GM18505 (cell line): ENCODE measurements around the gene FAF2.

Experiments used
- ATAC-seq: cut with Tn5 transposase; IDR thresholded peaks from one replicate; pipeline ENCODE4 v1.9.1; 2021; ENCODE audit not compliant: unreplicated experiment
- POLR2A ChIP-seq: IDR thresholded peaks from 4 replicates; pipeline ENCODE4 v1.6.1; 2011; ENCODE audit warnings: borderline replicate concordance; ENCODE audit not compliant: insufficient read depth, insufficient read length; ENCODE audit errors: extremely low read depth

The FAF2 gene

DNA sequence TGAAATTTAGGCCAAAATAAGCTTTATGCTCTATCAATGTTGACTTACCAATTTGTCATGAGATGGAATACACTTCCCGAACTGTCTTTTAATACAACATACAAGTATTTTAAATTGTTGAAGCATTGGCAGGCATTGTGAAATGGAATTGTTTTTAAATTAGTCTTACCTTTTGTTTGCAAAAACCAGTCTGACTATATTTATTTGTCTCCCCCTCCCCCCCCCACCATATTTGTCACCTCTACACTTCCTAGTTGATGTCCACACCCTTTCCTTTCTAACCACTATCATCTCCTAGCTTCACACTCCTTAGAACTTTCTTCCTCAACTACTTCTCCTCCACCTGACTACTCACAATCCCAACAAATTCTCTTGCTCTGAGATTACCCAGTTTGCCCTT lies 40.9 kb downstream of the FAF2 start:
- ATAC-seq: no peak
- no peak for TF ChIP-seq POLR2A

DNA sequence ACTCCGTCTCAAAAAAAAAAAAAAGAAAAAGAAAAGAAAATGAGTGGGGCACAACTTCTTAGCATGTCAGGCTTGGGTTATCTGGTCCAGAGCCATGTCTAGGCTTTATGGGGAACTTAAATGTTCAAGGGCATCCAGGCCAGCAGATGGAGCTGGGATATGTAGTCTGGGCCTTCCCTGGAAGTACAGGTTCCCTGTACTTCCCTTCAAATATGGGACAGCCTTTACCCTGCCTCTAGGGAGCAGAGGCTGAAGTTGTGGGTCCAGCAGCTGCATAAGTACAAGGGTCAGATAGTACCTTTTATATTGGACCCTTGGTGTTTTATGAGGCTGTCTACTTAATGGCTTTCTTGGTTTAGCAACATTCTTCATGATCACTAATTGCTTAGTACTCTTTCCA lies 42.1 kb downstream of the FAF2 start:
- no peak for ATAC-seq
- no peak for TF ChIP-seq POLR2A

DNA sequence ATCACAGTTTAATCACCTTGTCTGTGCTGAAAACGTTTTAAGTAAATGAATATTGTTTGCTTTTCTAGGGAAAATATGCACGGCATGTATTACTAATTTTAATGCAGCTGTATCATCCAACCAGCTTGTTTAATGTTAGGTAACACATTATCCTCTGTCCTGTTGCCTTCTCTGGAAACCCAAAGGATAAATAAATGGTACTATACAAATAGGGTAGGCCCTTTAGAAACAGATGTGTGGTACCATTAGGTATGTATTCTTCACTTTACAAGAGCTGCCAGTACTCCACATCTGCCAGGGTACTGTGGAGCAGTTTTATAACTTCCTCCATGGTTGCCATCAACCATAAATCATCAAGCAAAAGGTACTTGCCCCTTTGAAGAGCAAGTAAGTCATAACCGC lies 42.9 kb downstream of the FAF2 start:
- ATAC-seq: no peak

DNA sequence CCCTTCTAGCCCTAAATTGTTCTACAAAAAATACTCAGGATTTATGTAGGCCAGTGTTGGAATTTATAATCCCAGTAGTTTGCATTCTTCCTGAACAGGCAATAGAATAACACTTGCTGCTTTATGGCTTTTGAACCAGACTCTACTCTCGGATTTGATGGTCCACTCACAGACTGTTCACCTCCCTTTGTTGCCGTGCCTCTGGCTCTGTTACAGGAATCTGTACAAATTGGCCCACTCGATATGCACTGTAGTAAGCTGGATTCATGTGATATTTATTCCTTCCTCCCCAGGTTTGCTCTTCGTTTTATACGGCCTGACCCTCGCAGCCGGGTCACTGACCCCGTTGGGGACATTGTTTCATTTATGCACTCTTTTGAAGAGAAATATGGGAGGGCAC lies 43.7 kb downstream of the FAF2 start:
- no peak for TF ChIP-seq POLR2A
- ATAC-seq: no peak

More for the DNA sequence above, 42.9 kb downstream of the FAF2 start:
- TF ChIP-seq POLR2A: no peak

DNA sequence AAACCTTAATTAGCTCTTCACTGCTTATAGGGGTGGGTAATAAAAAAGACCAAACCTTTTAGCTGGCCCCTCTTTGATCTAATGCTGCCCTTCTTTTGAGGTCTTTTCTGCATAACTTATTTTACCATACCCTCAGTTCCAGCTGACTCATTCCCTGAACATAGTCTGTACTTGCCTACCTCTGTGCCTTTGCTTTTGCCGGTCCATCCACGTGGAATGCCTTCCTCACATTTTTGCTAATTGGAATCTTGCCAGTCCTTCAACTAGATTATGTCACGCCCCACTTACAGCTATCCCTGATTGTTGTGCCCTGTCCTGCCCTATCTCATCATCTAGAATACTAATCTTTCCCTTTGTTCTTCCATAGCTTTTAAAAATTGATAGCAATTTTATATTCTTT lies 44.2 kb downstream of the FAF2 start:
- TF ChIP-seq POLR2A: no peak
- no peak for ATAC-seq

DNA sequence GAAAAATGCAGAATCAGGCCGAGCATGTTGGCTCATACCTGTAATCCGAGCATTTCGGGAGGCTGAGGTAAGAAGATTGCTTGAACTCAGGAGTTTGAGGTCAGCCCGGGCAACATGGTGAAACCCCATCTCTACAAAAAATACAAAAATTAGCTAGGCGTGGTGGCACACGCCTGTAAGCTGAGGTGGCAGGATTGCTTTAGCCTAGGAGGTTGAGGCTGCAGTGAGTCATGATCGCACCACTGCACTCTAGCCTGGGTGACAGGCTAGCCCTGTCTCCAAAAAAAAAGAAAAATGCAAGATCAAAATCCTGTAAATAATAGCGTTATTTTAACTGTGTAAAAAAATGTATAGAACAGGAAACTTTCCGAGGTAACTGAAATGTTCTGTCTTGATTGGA lies 49.7 kb downstream of the FAF2 start:
- ATAC-seq: no peak
- no peak for TF ChIP-seq POLR2A

DNA sequence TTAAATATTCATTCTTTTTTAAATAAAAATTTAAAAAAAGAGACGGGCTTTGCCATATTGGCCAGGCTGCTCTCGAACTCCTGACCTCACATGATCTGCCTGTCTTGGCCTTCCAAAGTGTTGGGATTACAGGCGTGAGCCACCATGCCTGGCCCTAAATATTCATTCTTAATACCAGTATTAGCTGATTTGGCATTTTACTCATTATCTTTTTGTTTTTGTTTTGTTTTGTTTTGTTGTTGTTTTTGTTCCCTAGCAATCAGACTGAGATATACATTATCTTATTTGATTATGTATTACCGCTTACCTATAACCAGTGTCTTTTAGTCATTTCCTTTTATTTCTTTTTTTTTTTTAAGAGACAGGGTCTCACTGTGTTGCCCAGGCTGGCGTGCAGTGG lies 51.1 kb downstream of the FAF2 start:
- ATAC-seq: no peak
- no peak for TF ChIP-seq POLR2A

DNA sequence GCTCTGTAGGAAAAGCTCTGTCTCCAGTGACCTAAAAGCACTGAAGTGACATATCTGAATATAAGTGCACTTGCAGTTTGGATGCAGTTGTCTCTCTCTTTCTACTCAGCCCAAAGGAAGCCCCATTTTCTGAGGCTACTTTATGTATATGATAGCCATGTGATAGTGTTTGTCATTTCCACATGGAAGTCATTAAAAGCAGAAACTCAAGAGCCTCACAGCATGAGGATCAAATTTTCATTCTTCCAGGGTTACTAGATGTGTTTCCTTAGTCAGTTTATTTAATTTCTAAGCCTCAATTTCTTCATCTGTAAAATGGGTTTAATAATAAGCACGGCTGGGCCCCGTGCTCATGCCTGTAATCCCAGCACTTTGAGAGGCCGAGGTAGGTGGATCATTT lies 52.3 kb downstream of the FAF2 start:
- TF ChIP-seq POLR2A: no peak
- no peak for ATAC-seq

DNA sequence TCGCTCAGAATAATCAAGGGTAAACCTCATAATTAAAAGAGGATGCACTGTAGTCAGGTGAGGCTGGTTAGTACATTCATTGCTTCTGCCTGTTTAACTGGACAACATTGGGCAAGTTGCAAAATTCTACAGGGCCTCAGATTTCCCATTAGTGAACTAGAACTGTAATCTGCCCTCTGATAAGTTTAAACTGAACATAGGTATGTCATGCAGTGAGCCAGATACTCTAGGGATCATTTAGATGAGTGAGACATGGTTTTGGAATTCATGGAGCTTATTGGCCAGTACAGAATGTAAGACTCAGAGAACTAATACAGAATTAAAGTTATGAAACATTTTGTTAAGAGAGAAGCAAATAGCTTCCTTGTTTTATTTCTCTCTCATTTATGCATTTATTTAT lies 53.1 kb downstream of the FAF2 start:
- ATAC-seq: no peak
- no peak for TF ChIP-seq POLR2A

DNA sequence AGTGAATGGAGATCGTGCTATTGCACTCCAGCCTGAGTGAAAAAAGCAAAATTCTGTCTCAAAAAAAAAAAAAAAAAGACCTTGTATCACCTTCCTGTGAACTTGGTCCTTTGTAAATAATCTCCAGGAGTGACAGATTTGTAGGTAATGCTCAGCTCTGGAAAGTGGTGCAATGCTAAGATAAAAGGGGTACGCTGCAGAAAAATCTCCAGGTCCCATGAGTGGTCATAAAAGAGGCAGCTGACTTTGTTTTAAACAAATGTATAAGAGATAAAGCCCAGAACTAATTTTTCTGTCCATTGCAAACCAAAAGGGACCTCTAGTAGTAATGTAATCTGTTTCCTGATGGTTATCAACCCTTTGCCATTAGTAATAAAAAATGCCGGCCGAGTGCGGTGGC lies 55.3 kb downstream of the FAF2 start:
- no peak for ATAC-seq
- no peak for TF ChIP-seq POLR2A

DNA sequence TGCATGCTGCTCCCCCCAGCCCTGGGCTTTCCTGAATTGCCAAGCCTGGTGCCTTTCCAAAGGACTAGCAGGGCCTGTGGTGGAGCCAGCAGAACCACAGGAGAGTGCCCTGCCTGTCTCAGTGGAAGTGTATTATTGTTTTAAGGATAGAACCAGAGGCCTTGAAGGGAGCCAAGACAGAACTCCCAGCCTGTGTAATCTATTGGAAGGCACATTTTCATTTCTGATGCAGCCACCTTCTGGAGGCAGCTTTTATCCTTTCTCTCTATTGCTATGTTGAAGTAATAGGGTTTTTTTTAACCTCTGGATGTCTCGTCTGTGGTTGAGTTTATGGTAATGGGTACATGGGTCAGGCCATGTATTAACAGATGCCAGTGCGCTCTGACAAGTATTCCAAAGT lies 59.7 kb downstream of the FAF2 start:
- no peak for ATAC-seq
- TF ChIP-seq POLR2A: no peak

DNA sequence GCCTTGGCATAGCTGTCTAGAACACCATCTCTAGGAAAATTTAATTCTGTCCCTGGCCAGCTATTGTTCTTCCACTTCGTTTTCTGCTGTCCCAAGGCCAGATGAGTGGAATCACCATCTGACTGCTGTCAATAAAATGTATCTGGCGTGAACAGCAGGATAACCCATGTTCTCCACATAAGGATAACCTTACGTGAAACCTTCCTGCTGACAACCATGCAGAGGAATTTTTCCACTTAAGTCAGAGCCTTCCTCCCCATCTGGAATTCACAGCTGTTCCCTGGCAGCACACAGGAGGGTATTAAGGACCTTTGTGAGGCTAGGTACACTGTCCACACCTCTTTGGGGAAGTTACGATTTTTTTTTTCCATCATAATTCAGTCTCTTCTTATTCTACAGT lies 60.4 kb downstream of the FAF2 start:
- no peak for TF ChIP-seq POLR2A
- ATAC-seq: no peak

DNA sequence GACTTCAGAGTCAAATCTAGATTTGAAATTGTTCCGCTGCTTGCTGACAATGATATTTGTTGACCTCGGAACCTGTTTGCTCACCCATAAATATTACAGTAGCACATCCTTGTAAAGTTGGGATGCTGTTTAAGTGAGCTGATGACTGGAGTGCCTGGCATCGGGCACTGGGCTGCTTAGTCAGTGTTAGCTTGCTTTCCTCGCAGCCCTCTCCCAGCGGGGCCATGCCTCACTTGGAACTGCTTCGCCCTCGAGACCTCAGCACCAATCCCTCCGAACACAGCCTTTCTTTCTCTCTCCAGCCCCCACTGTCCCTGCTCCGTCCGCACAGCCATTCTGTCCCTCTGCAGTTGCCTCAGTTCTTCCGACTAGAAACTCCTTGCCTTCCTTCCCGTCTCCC lies 65.6 kb downstream of the FAF2 start:
- no peak for TF ChIP-seq POLR2A
- no peak for ATAC-seq

DNA sequence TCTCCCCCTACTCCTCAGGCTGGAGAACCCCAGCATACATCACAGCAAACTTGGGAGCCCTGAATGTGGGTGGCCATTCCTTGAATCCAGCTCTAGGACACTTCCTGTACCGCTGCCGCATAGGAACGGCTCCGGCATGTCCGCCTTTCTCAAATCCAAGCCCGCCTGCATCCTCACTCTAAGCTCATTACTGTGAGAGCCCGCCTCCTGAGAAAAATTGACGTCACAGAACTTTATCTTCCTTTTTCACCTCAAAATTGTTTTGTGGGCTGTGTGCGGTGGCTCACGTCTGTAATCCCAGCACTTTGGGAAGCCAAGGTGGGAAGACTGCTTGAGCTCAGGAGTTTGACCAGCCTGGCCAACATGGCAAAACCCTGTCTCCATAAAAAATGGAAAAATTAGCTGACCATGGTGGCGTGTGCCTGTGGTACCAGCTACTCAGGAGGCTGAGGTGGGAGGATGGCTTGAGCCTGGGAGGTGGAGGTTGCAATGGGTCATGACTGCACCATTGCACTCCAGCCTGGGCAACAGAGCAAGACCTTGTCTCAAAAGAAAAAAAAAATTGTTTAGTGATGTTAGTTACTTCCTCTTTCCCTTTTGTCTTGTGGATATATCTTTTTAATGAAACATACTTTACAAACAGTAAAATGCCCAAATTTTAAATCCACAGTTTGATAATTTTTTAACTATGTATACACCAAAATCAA lies 66.2 kb downstream of the FAF2 start:
- no peak for TF ChIP-seq POLR2A
- no peak for ATAC-seq

DNA sequence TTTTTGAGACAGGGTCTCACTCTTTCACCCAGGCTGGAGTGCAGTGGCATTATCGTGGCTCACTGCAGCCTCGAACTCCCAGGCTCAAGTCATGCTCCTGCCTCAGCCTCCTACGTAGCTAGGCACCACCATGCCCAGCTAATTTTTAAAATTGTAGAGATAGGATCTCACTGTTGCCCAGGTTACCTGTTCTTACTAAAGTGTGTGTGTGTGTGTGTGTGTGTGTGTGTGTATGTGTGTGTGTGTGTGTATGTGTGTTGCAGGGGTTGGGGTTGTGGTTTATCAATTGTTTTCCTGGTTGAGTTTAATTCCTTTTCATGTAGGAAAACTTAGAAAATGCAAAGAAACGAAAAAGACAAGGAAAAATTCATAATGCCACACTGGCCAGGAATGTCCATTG lies 67.2 kb downstream of the FAF2 start:
- no peak for TF ChIP-seq POLR2A
- ATAC-seq: no peak

DNA sequence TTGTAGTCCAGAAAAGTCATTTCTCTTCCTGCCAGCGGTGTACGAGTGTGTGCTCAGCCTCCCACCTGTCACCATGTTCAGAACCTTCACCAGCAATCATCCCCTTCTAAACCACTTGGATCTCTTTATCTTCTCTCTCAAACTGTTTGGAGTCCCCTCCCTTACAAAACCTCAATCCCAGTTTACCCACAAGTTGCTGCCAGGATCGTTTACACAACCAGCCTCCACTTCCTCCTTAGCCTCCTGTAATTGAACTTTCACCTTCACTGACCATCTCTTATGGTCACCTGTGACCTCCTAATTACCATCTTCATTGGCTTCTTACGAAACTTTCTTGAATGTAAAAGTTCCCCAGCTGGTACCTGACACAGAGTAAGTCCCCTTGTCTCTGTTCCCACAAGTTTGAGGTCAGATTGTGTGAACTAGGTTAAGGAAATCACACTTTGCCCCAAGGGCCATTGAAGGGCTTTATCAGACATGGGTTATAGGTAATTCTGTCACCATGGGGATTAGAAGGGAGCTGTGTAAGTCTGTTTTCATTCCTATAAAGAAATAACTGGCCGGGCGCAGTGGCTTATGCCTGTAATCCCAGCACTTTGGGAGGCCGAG lies 69.0 kb downstream of the FAF2 start:
- no peak for TF ChIP-seq POLR2A
- ATAC-seq: no peak
